Endothelial cell of umbilical vein (primary cell): ENCODE data around the gene HNRNPU. TPM values are rescaled to one million over a fixed set of nuclear protein-coding genes. Genes with fewer than 3 reads are reported as not detected.

ENCODE experiments used
- BruUV-seq: library from RNA; stranded (reverse); fragments of 400-500 nt; replicated peaks from 2 replicates; lab custom pipeline; 2021; lab: Mats Ljungman, UMichigan
- CTCF ChIA-PET: fragments of 300-600, 350-600 bp; sonication (Branson Sonifier 250); formaldehyde crosslinking; loops from one replicate; lab custom pipeline; 2021; ENCODE audit warnings: antibody characterized with exemption, inconsistent platforms; lab: Charles Lee
- POLR2A ChIA-PET: fragments of 300-600, 350-600 bp; sonication (Branson Sonifier 250); formaldehyde crosslinking; loops from one replicate; lab custom pipeline; 2021; ENCODE audit warnings: antibody characterized with exemption, inconsistent platforms; lab: Charles Lee
- DNase-seq: peaks from one replicate; pipeline ENCODE4 v3.0.0-alpha.2; 2011; ENCODE audit warnings: low read depth, low spot score
- FAIRE-seq: peaks from 2 replicates; lab custom pipeline; 2011; peaks lifted over from hg19 to GRCh38; lab: Jason Lieb, UNC
- H2AFZ ChIP-seq: 2 replicates; pipeline ENCODE4 v1.6.0; 2012; ENCODE audit warnings: low read depth, low read length, control low read depth, inconsistent platforms
- H3K27ac ChIP-seq: 2 replicates; pipeline ENCODE4 v1.5.1; 2011; ENCODE audit warnings: low read depth, mild to moderate bottlenecking, control low read depth, low read length, moderate library complexity; ENCODE audit not compliant: insufficient read depth
- H3K27me3 ChIP-seq, 2 experiments: 2 replicates each; pipeline versions ENCODE4 v1.6.0 to v1.6.1; 2011; ENCODE audit warnings: low read length in 2 of 2, mixed read lengths in 1 of 2; ENCODE audit not compliant: control insufficient read depth in 2 of 2, insufficient read depth in 2 of 2
- H3K36me3 ChIP-seq, 2 experiments: 2 replicates in 1 of 2; 3 replicates in 1 of 2; pipeline ENCODE4 v1.5.1; 2011; ENCODE audit warnings: low read length in 2 of 2, mild to moderate bottlenecking in 1 of 2, moderate library complexity in 1 of 2; ENCODE audit not compliant: control insufficient read depth in 2 of 2, insufficient read depth in 2 of 2; ENCODE audit errors: extremely low read depth in 1 of 2
- H3K4me1 ChIP-seq: 3 replicates; pipeline ENCODE4 v1.5.1; 2011; ENCODE audit warnings: mild to moderate bottlenecking, low read length; ENCODE audit not compliant: control insufficient read depth, insufficient read depth; ENCODE audit errors: extremely low read depth
- H3K4me2 ChIP-seq: 2 replicates; pipeline ENCODE4 v1.6.1; 2011; ENCODE audit warnings: low read length, control low read depth, mixed read lengths; ENCODE audit not compliant: insufficient read depth
- H3K4me3 ChIP-seq, 3 experiments: fragments of 200-600 bp in 1 of 3; sonication (generic), shearing (Covaris generic) in 1 of 3; replicated peaks in 1 of 3; 2 replicates each; pipeline ENCODE4 v1.5.1; 2011 to 2016; ENCODE audit warnings: control low read depth in 3 of 3, low read length in 3 of 3, mild to moderate bottlenecking in 2 of 3, inconsistent platforms in 1 of 3, low read depth in 1 of 3, moderate library complexity in 1 of 3; ENCODE audit not compliant: insufficient read depth in 1 of 3
- H3K79me2 ChIP-seq: 2 replicates; pipeline ENCODE4 v1.6.0; 2012; ENCODE audit warnings: low read length, inconsistent platforms; ENCODE audit not compliant: control insufficient read depth, insufficient read depth
- H3K9ac ChIP-seq: replicated peaks from 2 replicates; pipeline ENCODE3; 2011; ENCODE audit warnings: low read length, control low read depth; ENCODE audit not compliant: insufficient read depth; ENCODE audit errors: extremely low read depth
- H3K9me1 ChIP-seq: replicated peaks from 3 replicates; pipeline ENCODE4 v1.6.0; 2011; ENCODE audit warnings: mild to moderate bottlenecking, low read length; ENCODE audit not compliant: control insufficient read depth, insufficient read depth; ENCODE audit errors: extremely low read depth
- H3K9me3 ChIP-seq: replicated peaks from 2 replicates; pipeline ENCODE4 v1.5.1; 2012; ENCODE audit warnings: low read length, inconsistent platforms; ENCODE audit not compliant: control insufficient read depth, insufficient read depth
- H4K20me1 ChIP-seq: replicated peaks from 2 replicates; pipeline ENCODE3; 2011; ENCODE audit warnings: mild to moderate bottlenecking, low read length; ENCODE audit not compliant: control insufficient read depth, insufficient read depth; ENCODE audit errors: extremely low read depth
- FOS ChIP-seq: IDR thresholded peaks from 2 replicates; pipeline ENCODE4 v1.6.1; 2011; ENCODE audit warnings: mild to moderate bottlenecking, low read length, moderate library complexity, borderline replicate concordance; ENCODE audit not compliant: insufficient read depth
- GATA2 ChIP-seq: IDR thresholded peaks from 2 replicates; pipeline ENCODE4 v1.7.0; 2011; ENCODE audit warnings: low read depth, mild to moderate bottlenecking, moderate library complexity, mixed read lengths, low read length; ENCODE audit not compliant: insufficient read length, insufficient read depth
- JUN ChIP-seq: IDR thresholded peaks from 2 replicates; pipeline ENCODE4 v1.6.1; 2011; ENCODE audit warnings: borderline replicate concordance, low read depth; ENCODE audit not compliant: insufficient read length, insufficient read depth
- POLR2A ChIP-seq: IDR thresholded peaks from 2 replicates; pipeline ENCODE4 v1.6.1; 2012; ENCODE audit warnings: low read depth, mild to moderate bottlenecking, control low read depth, low read length
- POLR2AphosphoS5 ChIP-seq: IDR thresholded peaks from 2 replicates; pipeline ENCODE4 v1.6.1; 2012; ENCODE audit warnings: low read depth, mild to moderate bottlenecking, control low read depth, low read length, moderate library complexity; ENCODE audit not compliant: insufficient read depth
- dilution Hi-C: fragments of 300-500 bp; cut with MboI; formaldehyde crosslinking; loops from one replicate; pipeline ENCODE4 v1.15.0; 2019; ENCODE audit warnings: low sequenced_read_pairs; ENCODE audit not compliant: extremely low pct_ligation_motif_present
- intact Hi-C: fragments of 100-400 bp; cut with micrococcal nuclease; formaldehyde crosslinking; loops from one replicate; pipeline ENCODE4 v1.10.0; 2022
- polyA plus RNA-seq, 4 experiments: library from polyadenylated mRNA; depleted of rRNA in 3 of 4; stranded (reverse) in 3 of 4; unstranded in 1 of 4; fragments of >200 nt; gene quantifications; 2 replicates each; pipeline versions ENCODE4 v1.2.1 to v1.2.3, GENCODE V29; 2011 to 2012; ENCODE audit warnings: missing spikeins in 1 of 4
- total RNA-seq: library from RNA; stranded (reverse); gene quantifications from 2 replicates; pipeline ENCODE4 v1.2.3, GENCODE V29; 2021
- TF ChIP-seq, protein P1 (sequence below): IDR thresholded peaks from 2 replicates; pipeline ENCODE4 v1.6.1; 2011; ENCODE audit not compliant: insufficient read depth, insufficient read length
- TF ChIP-seq, protein P2 (sequence below), 2 donors: IDR thresholded peaks; 1 replicate in 1 of 2; 2 replicates in 1 of 2; pipeline ENCODE4 v1.5.1; 2011; ENCODE audit warnings: low read length in 2 of 2, mild to moderate bottlenecking in 2 of 2, moderate library complexity in 2 of 2, control low read depth in 1 of 2, inconsistent platforms in 1 of 2, low read depth in 1 of 2; ENCODE audit not compliant: insufficient read depth in 1 of 2; ENCODE audit errors: extremely low read depth in 1 of 2

The HNRNPU gene
- total and polyA plus RNA-seq, 2 donors (not counting 3 experiments of a cell fraction or from before 2014, with no cell fraction given), result 68.7 to 417 TPM

DNA sequence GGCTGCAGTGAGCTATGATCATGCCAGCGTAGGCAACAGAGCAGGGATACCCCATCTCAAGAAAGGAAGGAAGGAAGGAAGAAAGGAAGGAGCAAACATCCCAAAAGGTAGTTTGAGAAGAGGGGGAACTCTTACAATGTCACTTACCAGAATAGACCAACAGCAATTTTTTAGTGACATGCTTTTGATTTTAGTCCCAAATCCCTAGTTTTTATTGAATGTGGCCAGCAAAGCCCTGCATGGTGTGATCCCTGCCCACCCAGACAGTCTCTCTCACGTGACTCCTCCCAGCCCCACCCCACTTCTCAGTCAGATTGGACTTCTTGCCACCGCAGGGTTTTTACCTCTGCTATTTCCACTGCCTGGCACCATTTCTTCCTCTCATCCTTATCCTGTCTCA is 39.8 kb upstream of the HNRNPU start:
- Histone ChIP-seq H3K4me3 (no peak overlapping the region), H3K9ac (no peak overlapping the region), H3K9me3 (no peaks in the 10 kb centered on the region), H4K20me1 (no peaks in the 10 kb centered on the region), H3K27me3 (no peaks in the 10 kb centered on the region), H3K27ac (no peak overlapping the region), H2AFZ (no peak overlapping the region), H3K4me2 (no peak overlapping the region), H3K36me3 (no peaks in the 10 kb centered on the region), H3K79me2 (no peaks in the 10 kb centered on the region), H3K9me1 (no peaks in the 10 kb centered on the region), H3K4me1 (no peaks in the 10 kb centered on the region)
- ChIA-PET POLR2A (no interaction called here), CTCF (no interaction called here)
- no TSS peak for BruUV-seq
- dilution Hi-C loops, result no loop called here
- DNase-seq, result no peak
- TF ChIP-seq JUN (no peak), POLR2AphosphoS5 (no peak), POLR2A (no peak), FOS (no peak)
- TF ChIP-seq, protein P1, sequence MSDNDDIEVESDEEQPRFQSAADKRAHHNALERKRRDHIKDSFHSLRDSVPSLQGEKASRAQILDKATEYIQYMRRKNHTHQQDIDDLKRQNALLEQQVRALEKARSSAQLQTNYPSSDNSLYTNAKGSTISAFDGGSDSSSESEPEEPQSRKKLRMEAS, result no peak
- intact Hi-C loops, result no loop called here
- FAIRE-seq, result no peak

DNA sequence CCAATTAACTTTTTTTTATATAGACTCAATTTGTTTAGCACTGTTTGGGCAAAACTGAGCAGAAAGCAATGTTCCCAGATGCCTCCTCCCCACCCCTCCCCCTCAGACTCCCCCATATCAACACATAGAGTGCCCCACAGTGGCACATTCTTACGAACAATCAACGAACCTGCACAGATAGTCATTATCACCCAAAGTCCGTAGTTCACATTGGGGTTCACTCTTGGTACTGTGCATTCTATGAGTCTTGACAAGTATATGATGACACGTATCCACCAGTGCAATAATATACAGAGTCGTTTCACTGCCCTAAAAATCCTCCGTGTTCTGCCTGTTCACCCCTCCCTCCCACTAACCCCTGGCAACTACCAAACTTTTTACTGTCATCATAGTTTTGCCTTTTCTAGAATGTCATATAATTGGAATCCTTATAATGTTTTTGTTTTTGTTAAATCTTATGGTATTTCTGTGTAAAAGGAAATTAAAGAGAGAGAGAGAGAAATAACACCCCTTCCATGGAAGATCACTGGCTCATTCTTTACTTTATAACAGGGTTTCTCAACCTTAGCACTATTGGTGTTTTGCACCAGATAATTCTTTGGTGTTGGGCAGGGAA is 37.2 kb upstream of the HNRNPU start:
- no peaks in the 10 kb centered on the region for H3K9me3 ChIP-seq
- no peaks in the 10 kb centered on the region for H3K36me3 ChIP-seq
- DNase-seq (no peak), FAIRE-seq (no peak)
- intact Hi-C loops, result no loop called here
- ChIA-PET CTCF (no interaction called here), POLR2A (no interaction called here)
- H3K4me3 ChIP-seq, result no peak overlapping the region
- H3K9ac ChIP-seq, result no peak overlapping the region
- no peaks in the 10 kb centered on the region for H3K79me2 ChIP-seq
- H3K4me1 ChIP-seq, result peaks cover 2% of the 10 kb centered on the region
- H3K27ac ChIP-seq, result no peak overlapping the region
- H3K27me3 ChIP-seq, result no peaks in the 10 kb centered on the region
- no peaks in the 10 kb centered on the region for H4K20me1 ChIP-seq
- dilution Hi-C loops, result no loop called here
- no peaks in the 10 kb centered on the region for H3K9me1 ChIP-seq
- TF ChIP-seq, protein P2, sequence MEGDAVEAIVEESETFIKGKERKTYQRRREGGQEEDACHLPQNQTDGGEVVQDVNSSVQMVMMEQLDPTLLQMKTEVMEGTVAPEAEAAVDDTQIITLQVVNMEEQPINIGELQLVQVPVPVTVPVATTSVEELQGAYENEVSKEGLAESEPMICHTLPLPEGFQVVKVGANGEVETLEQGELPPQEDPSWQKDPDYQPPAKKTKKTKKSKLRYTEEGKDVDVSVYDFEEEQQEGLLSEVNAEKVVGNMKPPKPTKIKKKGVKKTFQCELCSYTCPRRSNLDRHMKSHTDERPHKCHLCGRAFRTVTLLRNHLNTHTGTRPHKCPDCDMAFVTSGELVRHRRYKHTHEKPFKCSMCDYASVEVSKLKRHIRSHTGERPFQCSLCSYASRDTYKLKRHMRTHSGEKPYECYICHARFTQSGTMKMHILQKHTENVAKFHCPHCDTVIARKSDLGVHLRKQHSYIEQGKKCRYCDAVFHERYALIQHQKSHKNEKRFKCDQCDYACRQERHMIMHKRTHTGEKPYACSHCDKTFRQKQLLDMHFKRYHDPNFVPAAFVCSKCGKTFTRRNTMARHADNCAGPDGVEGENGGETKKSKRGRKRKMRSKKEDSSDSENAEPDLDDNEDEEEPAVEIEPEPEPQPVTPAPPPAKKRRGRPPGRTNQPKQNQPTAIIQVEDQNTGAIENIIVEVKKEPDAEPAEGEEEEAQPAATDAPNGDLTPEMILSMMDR (IDR thresholded peaks at IDR 0.05; ENCODE audit: extremely low read depth in 1 of 2, insufficient read depth in 1 of 2, low read depth in 1 of 2, low read length in 2 of 2), result no peak
- TF ChIP-seq POLR2AphosphoS5, result no peak
- TF ChIP-seq, protein P1, result no peak
- TF ChIP-seq POLR2A, result no peak
- TF ChIP-seq GATA2, result no peak
- TF ChIP-seq FOS, result no peak
- H2AFZ ChIP-seq, result no peak overlapping the region
- BruUV-seq, result no TSS peak
- no peak overlapping the region for H3K4me2 ChIP-seq
